Ovary (tissue), 3 donors: Measurements from ENCODE around the gene SPEG.

Source experiments
- POLR2A ChIP-seq: fragments of 450-650 bp; IDR thresholded peaks from one replicate; pipeline ENCODE4 v1.6.1; 2017; ENCODE audit warnings: antibody characterized with exemption, mild to moderate bottlenecking, moderate library complexity
- TF ChIP-seq, protein P1 (sequence below), 3 donors: fragments of 450-650 bp in 2 of 3; fragments of 200-600 bp in 1 of 3; IDR thresholded peaks; one replicate each; pipeline versions ENCODE4 v1.5.1 to v1.8.0; 2016 to 2022; ENCODE audit warnings: antibody characterized with exemption in 3 of 3, mild to moderate bottlenecking in 1 of 3
- donor health status: DM: no; HTN: no; CAD: no.

DNA sequence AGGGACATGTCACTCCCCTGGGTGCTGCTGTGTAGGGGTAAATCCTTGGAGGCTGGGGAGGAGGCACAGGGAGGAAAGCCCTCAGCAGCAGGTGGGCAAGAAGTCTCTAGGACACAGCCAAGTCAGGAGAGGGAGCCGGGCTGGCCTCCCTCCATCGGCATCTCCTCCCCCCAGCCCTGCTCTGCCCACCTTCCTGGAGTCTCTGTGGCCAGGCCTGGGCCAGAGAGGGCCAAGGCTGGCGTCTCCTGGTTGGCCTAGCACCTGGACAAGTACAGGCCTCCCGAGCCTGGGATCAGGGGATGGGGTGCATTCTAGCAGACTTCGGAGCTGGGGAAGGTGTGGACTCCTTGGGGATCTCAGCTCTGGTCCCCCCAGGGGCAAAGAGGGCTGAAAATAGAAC lies 1.8 kb downstream of the SPEG start:
- TF ChIP-seq POLR2A: no peak
- TF ChIP-seq, protein P1, sequence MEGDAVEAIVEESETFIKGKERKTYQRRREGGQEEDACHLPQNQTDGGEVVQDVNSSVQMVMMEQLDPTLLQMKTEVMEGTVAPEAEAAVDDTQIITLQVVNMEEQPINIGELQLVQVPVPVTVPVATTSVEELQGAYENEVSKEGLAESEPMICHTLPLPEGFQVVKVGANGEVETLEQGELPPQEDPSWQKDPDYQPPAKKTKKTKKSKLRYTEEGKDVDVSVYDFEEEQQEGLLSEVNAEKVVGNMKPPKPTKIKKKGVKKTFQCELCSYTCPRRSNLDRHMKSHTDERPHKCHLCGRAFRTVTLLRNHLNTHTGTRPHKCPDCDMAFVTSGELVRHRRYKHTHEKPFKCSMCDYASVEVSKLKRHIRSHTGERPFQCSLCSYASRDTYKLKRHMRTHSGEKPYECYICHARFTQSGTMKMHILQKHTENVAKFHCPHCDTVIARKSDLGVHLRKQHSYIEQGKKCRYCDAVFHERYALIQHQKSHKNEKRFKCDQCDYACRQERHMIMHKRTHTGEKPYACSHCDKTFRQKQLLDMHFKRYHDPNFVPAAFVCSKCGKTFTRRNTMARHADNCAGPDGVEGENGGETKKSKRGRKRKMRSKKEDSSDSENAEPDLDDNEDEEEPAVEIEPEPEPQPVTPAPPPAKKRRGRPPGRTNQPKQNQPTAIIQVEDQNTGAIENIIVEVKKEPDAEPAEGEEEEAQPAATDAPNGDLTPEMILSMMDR (IDR thresholded peaks at IDR 0.05): no peak
